ENCODE results near the gene ANO2.
A peak's percentile ranks its signal among the peaks of the same experiment; 100 is the strongest.

The ANO2 gene

DNA sequence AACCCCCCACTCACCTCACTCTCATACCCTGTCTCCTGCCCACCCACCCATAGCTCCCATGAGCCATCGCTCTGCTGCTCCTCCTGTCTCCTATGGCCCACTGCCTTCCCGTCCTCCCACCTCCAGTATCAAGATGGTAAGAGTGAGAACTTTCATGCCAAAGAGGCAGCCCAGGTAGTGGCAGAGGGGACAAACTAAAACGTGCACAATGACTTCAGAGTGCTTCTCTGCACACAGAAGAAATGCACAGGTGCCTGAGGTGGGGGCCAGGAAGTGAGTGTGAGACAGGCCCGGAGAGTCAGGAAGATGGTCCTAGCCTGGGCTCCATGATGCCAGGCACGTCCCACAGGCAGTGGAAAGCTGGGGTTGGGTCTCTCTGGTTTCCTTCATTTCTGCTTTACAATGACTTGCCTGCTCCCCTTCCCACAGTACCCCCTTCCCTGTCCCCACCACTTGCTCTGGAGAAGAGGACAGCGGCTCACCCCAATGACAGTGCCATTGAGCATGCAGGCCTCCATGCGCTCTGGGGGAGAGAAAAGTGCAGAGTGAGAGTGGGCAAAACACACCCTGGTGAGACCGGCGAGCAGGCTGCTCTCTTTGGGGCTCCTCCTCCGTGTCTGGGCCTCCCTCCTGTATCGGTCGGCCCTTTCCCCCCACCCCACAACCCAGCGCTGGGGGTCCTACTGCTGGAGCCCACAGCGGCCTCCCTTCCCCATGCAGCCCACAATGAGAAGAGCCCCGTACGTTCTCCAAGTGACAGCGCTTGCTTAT, 22.8 kb upstream of the ANO2 start:
- Histone ChIP-seq H3K9me3 (ENCODE audit: insufficient read depth, low read length) (no peaks in the 10 kb centered on the region), H3K4me3 (ENCODE audit: low read length) (no peak overlapping the region), H3K4me1 (ENCODE audit: low read length) (no peaks in the 10 kb centered on the region), H3K27me3 (ENCODE audit: low read depth, low read length) (peaks cover 18% of the 10 kb centered on the region; the same call in 1 of the 2 replicates), H3K36me3 (replicated peaks; ENCODE audit: low read depth, low read length) (no peaks in the 10 kb centered on the region), H3K79me2 (ENCODE audit: low read length) (no peaks in the 10 kb centered on the region), H4K20me1 (ENCODE audit: insufficient read depth, low read length) (no peaks in the 10 kb centered on the region), H2AFZ (ENCODE audit: low read depth, low read length) (no peak overlapping the region), H3K27ac (ENCODE audit: low read length) (no peak overlapping the region), H3K9ac (ENCODE audit: low read length) (no peak overlapping the region), H3K4me2 (ENCODE audit: low read length) (no peak overlapping the region)
- TF ChIP-seq EZH2phosphoT487 (IDR thresholded peaks at IDR 0.05; ENCODE audit: low read depth), result no peak
- TF ChIP-seq, protein P1, sequence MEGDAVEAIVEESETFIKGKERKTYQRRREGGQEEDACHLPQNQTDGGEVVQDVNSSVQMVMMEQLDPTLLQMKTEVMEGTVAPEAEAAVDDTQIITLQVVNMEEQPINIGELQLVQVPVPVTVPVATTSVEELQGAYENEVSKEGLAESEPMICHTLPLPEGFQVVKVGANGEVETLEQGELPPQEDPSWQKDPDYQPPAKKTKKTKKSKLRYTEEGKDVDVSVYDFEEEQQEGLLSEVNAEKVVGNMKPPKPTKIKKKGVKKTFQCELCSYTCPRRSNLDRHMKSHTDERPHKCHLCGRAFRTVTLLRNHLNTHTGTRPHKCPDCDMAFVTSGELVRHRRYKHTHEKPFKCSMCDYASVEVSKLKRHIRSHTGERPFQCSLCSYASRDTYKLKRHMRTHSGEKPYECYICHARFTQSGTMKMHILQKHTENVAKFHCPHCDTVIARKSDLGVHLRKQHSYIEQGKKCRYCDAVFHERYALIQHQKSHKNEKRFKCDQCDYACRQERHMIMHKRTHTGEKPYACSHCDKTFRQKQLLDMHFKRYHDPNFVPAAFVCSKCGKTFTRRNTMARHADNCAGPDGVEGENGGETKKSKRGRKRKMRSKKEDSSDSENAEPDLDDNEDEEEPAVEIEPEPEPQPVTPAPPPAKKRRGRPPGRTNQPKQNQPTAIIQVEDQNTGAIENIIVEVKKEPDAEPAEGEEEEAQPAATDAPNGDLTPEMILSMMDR (IDR thresholded peaks at IDR 0.05; ENCODE audit: low read depth, low read length), result no peak

DNA sequence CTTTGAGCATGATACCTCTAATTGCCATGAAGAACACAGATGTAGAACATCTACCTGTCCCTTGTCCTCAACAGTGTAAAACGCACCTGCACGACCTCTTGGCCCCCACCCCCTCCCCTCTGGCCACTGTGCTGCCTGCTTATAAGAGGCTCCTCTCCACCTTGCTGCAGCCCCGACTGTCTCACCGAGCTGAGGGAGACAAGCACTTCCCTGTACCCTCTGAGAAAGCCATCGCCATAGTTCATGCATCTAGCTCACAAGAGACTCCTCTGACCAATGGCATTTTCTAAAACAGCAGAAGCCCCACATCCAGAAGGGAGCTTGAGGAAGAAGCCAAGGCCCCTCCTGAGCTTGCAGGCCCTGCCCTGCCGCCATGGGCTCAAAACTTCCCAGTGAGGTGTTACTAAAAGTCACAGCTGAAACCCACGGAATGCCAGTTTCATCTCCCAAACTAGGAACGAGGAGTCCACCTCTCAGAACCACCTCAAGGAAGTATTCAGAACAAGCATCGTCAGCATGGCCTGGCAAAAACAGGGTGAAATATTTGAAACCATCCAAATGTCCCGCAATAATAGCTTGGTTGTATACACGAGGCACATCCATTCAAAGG, 21.5 kb upstream of the ANO2 start:
- no peaks in the 10 kb centered on the region for H3K79me2 ChIP-seq (ENCODE audit: low read length)
- H3K36me3 ChIP-seq (replicated peaks; ENCODE audit: low read depth, low read length), result no peaks in the 10 kb centered on the region
- no peaks in the 10 kb centered on the region for H4K20me1 ChIP-seq (ENCODE audit: insufficient read depth, low read length)
- peaks cover 8% of the 10 kb centered on the region; the same call in 1 of the 2 replicates for H3K27me3 ChIP-seq (ENCODE audit: low read depth, low read length)
- no peak overlapping the region for H3K27ac ChIP-seq (ENCODE audit: low read length)
- H3K9me3 ChIP-seq (ENCODE audit: insufficient read depth, low read length), result no peaks in the 10 kb centered on the region
- no peak for TF ChIP-seq EZH2phosphoT487 (IDR thresholded peaks at IDR 0.05; ENCODE audit: low read depth)
- TF ChIP-seq, protein P1 (IDR thresholded peaks at IDR 0.05; ENCODE audit: low read depth, low read length), result no peak
- H3K9ac ChIP-seq (ENCODE audit: low read length), result no peak overlapping the region
- no peak overlapping the region for H3K4me3 ChIP-seq (ENCODE audit: low read length)
- no peaks in the 10 kb centered on the region for H3K4me1 ChIP-seq (ENCODE audit: low read length)
- H2AFZ ChIP-seq (ENCODE audit: low read depth, low read length), result peak overlapping the region; percentile 52; the same call in 1 of the 2 replicates
- H3K4me2 ChIP-seq (ENCODE audit: low read length), result no peak overlapping the region

DNA sequence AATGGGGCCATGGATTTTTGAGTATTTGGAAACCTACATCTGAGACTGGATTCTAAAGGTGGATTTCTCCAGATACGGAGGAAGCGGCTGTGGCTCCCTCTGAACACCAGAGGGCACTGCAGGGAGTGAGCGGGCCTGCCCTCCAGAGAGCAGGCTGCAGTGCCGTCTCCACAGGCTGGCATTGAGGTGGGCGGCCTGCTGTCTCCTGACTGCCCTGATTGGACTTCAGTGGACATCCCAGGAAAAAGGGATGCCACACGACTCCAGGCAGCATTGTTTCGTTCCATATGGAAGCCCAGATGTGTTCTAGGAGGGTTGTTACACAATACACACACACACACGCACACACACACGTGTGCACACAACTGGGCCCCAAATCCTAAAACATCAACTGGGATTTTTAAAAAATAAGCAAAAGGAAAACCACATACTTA, 20.9 kb upstream of the ANO2 start:
- Histone ChIP-seq H2AFZ (ENCODE audit: low read depth, low read length) (peak overlapping the region; percentile 52), H3K27ac (ENCODE audit: low read length) (no peak overlapping the region), H3K9ac (ENCODE audit: low read length) (no peak overlapping the region), H3K36me3 (replicated peaks; ENCODE audit: low read depth, low read length) (no peaks in the 10 kb centered on the region), H3K4me3 (ENCODE audit: low read length) (no peak overlapping the region), H3K27me3 (ENCODE audit: low read depth, low read length) (peaks cover 7% of the 10 kb centered on the region; the same call in 1 of the 2 replicates), H3K79me2 (ENCODE audit: low read length) (no peaks in the 10 kb centered on the region), H3K9me3 (ENCODE audit: insufficient read depth, low read length) (no peaks in the 10 kb centered on the region), H4K20me1 (ENCODE audit: insufficient read depth, low read length) (no peaks in the 10 kb centered on the region), H3K4me1 (ENCODE audit: low read length) (no peaks in the 10 kb centered on the region), H3K4me2 (ENCODE audit: low read length) (no peak overlapping the region)
- TF ChIP-seq EZH2phosphoT487 (IDR thresholded peaks at IDR 0.05; ENCODE audit: low read depth), result no peak
- TF ChIP-seq, protein P1 (IDR thresholded peaks at IDR 0.05; ENCODE audit: low read depth, low read length), result peak; percentile 73
